ENCODE results near the gene GOLPH3L.
"Not testable (repeated sequence)": the region's sequence is repeated elsewhere in the genome, so short reads cannot be mapped to it uniquely, and the experiment has no call there.

GOLPH3L gene

GRCh38 chr1:150720703-150721102 lies 23.7 kb upstream of the GOLPH3L start, which contains the start of gene HORMAD1:
TSS of gene HORMAD1 (minus strand) at chr1:150720895. CDS start at chr1:150719505, 1,390 bp downstream.
- Histone ChIP-seq H2AFZ (ENCODE audit: low read length) (no peak within 1 kb of the TSS), H3K9ac (ENCODE audit: low read depth, low read length, poor library complexity, severe bottlenecking) (no peak within 1 kb of the TSS), H3K9me2 (replicated peaks; ENCODE audit: low read depth, low read length) (no peaks in the 10 kb centered on the region), H4K20me1 (ENCODE audit: insufficient read depth, low read length, poor library complexity, severe bottlenecking) (no peaks in the 10 kb centered on the region), H3K4me3 (ENCODE audit: low read length, poor library complexity, severe bottlenecking) (no peak within 1 kb of the TSS), H3K27me3 (ENCODE audit: insufficient read depth, low read length, poor library complexity, severe bottlenecking) (no peaks in the 10 kb centered on the region), H3F3A (ENCODE audit: low read depth) (no peaks in the 10 kb centered on the region), H3K79me2 (ENCODE audit: insufficient read depth, low read length) (no peaks in the 10 kb centered on the region), H3K9me3 (ENCODE audit: insufficient read depth, low read depth, low read length) (no peaks in the 10 kb centered on the region), H3K36me3 (ENCODE audit: insufficient read depth, low read length) (no peaks in the 10 kb centered on the region), H3K4me1 (ENCODE audit: insufficient read depth, low read length, poor library complexity, severe bottlenecking) (no peaks in the 10 kb centered on the region), H3K4me2 (ENCODE audit: low read depth, low read length, poor library complexity, severe bottlenecking) (no peak within 1 kb of the TSS)
- TF ChIP-seq EZH2phosphoT487 (IDR thresholded peaks at IDR 0.05; ENCODE audit: borderline replicate concordance), result no peak
- TF ChIP-seq CTCF (conservative IDR thresholded peaks at IDR 0.05; ENCODE audit: low read length), result no peak

- H3K27me3 ChIP-seq (ENCODE audit: insufficient read depth, low read length, poor library complexity, severe bottlenecking), result no peaks in the 10 kb centered on the region
- no peak overlapping the region for H3K4me3 ChIP-seq (ENCODE audit: low read length, poor library complexity, severe bottlenecking)
- H3K9me2 ChIP-seq (replicated peaks; ENCODE audit: low read depth, low read length), result no peaks in the 10 kb centered on the region
- H3K9ac ChIP-seq (ENCODE audit: low read depth, low read length, poor library complexity, severe bottlenecking), result no peak overlapping the region
- no peaks in the 10 kb centered on the region for H3K36me3 ChIP-seq (ENCODE audit: insufficient read depth, low read length)
- H2AFZ ChIP-seq (ENCODE audit: low read length), result no peak overlapping the region
- H3F3A ChIP-seq (ENCODE audit: low read depth), result no peaks in the 10 kb centered on the region
- TF ChIP-seq EZH2phosphoT487 (IDR thresholded peaks at IDR 0.05; ENCODE audit: borderline replicate concordance) (no peak), CTCF (conservative IDR thresholded peaks at IDR 0.05; ENCODE audit: low read length) (no peak)
- no peaks in the 10 kb centered on the region for H4K20me1 ChIP-seq (ENCODE audit: insufficient read depth, low read length, poor library complexity, severe bottlenecking)
- no peaks in the 10 kb centered on the region for H3K9me3 ChIP-seq (ENCODE audit: insufficient read depth, low read depth, low read length)
- no peaks in the 10 kb centered on the region for H3K79me2 ChIP-seq (ENCODE audit: insufficient read depth, low read length)
- no peaks in the 10 kb centered on the region for H3K4me1 ChIP-seq (ENCODE audit: insufficient read depth, low read length, poor library complexity, severe bottlenecking)
- no peak overlapping the region for H3K4me2 ChIP-seq (ENCODE audit: low read depth, low read length, poor library complexity, severe bottlenecking)
Observed at GRCh38 chr1:150720098-150720497, 23.1 kb upstream of the GOLPH3L start.

GRCh38 chr1:150718225-150718891 lies 21.4 kb upstream of the GOLPH3L start:
- Histone ChIP-seq H3K4me3 (ENCODE audit: low read length, poor library complexity, severe bottlenecking) (no peak overlapping the region), H3K36me3 (ENCODE audit: insufficient read depth, low read length) (no peaks in the 10 kb centered on the region), H3K79me2 (ENCODE audit: insufficient read depth, low read length) (no peaks in the 10 kb centered on the region), H3K9me2 (replicated peaks; ENCODE audit: low read depth, low read length) (no peaks in the 10 kb centered on the region), H3K9ac (ENCODE audit: low read depth, low read length, poor library complexity, severe bottlenecking) (no peak overlapping the region), H3K9me3 (ENCODE audit: insufficient read depth, low read depth, low read length) (no peaks in the 10 kb centered on the region), H3K4me1 (ENCODE audit: insufficient read depth, low read length, poor library complexity, severe bottlenecking) (no peaks in the 10 kb centered on the region), H3K27me3 (ENCODE audit: insufficient read depth, low read length, poor library complexity, severe bottlenecking) (no peaks in the 10 kb centered on the region), H3K4me2 (ENCODE audit: low read depth, low read length, poor library complexity, severe bottlenecking) (no peak overlapping the region), H4K20me1 (ENCODE audit: insufficient read depth, low read length, poor library complexity, severe bottlenecking) (no peaks in the 10 kb centered on the region), H3F3A (ENCODE audit: low read depth) (no peaks in the 10 kb centered on the region), H2AFZ (ENCODE audit: low read length) (peak overlapping the region; percentile 39; the same call in 1 of the 2 replicates)
- TF ChIP-seq CTCF (conservative IDR thresholded peaks at IDR 0.05; ENCODE audit: low read length) (no peak), EZH2phosphoT487 (IDR thresholded peaks at IDR 0.05; ENCODE audit: borderline replicate concordance) (no peak)

GRCh38 chr1:150709031-150709430 lies 12.1 kb upstream of the GOLPH3L start:
- H3K9me3 ChIP-seq (ENCODE audit: insufficient read depth, low read depth, low read length); H3F3A ChIP-seq (ENCODE audit: low read depth); H2AFZ ChIP-seq (ENCODE audit: low read length); H3K27me3 ChIP-seq (ENCODE audit: insufficient read depth, low read length, poor library complexity, severe bottlenecking); H3K9ac ChIP-seq (ENCODE audit: low read depth, low read length, poor library complexity, severe bottlenecking); H3K79me2 ChIP-seq (ENCODE audit: insufficient read depth, low read length); H3K9me2 ChIP-seq (replicated peaks; ENCODE audit: low read depth, low read length); H3K36me3 ChIP-seq (ENCODE audit: insufficient read depth, low read length); H3K4me2 ChIP-seq (ENCODE audit: low read depth, low read length, poor library complexity, severe bottlenecking); H4K20me1 ChIP-seq (ENCODE audit: insufficient read depth, low read length, poor library complexity, severe bottlenecking); H3K4me3 ChIP-seq (ENCODE audit: low read length, poor library complexity, severe bottlenecking); H3K4me1 ChIP-seq (ENCODE audit: insufficient read depth, low read length, poor library complexity, severe bottlenecking): not testable (repeated sequence)
